ENCODE data around the gene C1orf21.

C1orf21 gene

DNA sequence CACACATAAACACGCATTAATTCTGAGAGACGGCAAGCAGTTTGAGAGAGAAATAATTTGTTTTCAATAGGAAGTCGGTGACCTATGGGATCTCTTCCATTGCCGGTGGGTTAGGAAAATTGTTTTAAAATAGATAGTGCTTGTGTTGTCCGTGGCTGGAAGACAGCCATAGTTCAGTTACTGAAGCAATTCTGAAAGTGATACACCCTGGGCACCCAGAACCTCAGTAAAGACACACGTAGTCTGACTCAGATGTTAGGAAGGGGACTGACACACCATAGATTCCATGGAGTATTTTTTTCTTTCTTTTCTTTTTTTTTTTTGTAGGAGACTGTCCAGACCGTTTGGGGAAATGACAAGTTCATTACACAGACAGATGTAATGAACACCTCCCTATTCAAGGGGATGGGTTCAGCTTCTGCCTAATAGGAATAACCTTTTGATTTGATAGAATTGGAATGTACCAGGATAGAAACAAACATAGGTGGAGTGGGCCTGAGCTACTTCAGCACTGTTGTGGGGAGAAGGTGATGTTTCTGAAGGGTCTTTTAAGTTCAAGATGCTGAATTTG, 1.6 kb downstream of the C1orf21 start:
- peak overlapping the region; percentile 93 for H3K4me2 ChIP-seq (ENCODE audit: low read length)
- peaks cover 18% of the 10 kb centered on the region for H3K79me1 ChIP-seq (ENCODE audit: low read length)
- no peak overlapping the region for H4K12ac ChIP-seq (ENCODE audit: low read depth, low read length)
- H2BK120ac ChIP-seq (ENCODE audit: insufficient read depth, low read length, poor library complexity), result no peak overlapping the region
- H2BK12ac ChIP-seq (ENCODE audit: low read length), result no peak overlapping the region
- H3K9me3 ChIP-seq (ENCODE audit: insufficient read depth, low read depth, low read length), result no peaks in the 10 kb centered on the region
- peak overlapping the region; percentile 30 for H3K9ac ChIP-seq (ENCODE audit: low read length)
- peaks cover 20% of the 10 kb centered on the region for H3K79me2 ChIP-seq (ENCODE audit: control insufficient read depth, insufficient read depth, low read length, poor library complexity)
- no peak overlapping the region for H3K4me3 ChIP-seq (ENCODE audit: low read depth, low read length)
- no peak overlapping the region for H3K23ac ChIP-seq (ENCODE audit: low read length)
- H2AK5ac ChIP-seq (ENCODE audit: low read length), result no peak overlapping the region
- H4K91ac ChIP-seq (ENCODE audit: low read depth, low read length), result no peak overlapping the region
- peaks cover 9 to 13% of the 10 kb centered on the region in 2 experiments for H3K4me1 ChIP-seq (ENCODE audit: control insufficient read depth in 1 of 2, insufficient read depth in 2 of 2, low read length in 2 of 2)
- no peaks in the 10 kb centered on the region for H3K36me3 ChIP-seq (ENCODE audit: control insufficient read depth in 1 of 2, insufficient read depth in 2 of 2, low read length in 2 of 2)
- no peak overlapping the region for H4K8ac ChIP-seq (ENCODE audit: low read depth, low read length)
- WGBS (ENCODE audit: extremely low coverage, insufficient coverage, insufficient read length), result no CpG with 5 or more reads among the region's 7 CpGs
- H2AFZ ChIP-seq (ENCODE audit: insufficient read depth, low read length, poor library complexity), result no peak overlapping the region
- no peak overlapping the region for H3K27ac ChIP-seq (ENCODE audit: low read depth, low read length)
- H3K4ac ChIP-seq (ENCODE audit: low read depth, low read length), result no peak overlapping the region
- H2BK5ac ChIP-seq (ENCODE audit: low read depth, low read length, poor library complexity), result no peak overlapping the region
- no peak overlapping the region for H3K14ac ChIP-seq (ENCODE audit: low read length)
- DNase-seq, result peak; percentile 33 to 66
- H3K18ac ChIP-seq (ENCODE audit: low read length), result no peak overlapping the region
- H3K27me3 ChIP-seq (ENCODE audit: insufficient read depth, low read length), result no peaks in the 10 kb centered on the region

DNA sequence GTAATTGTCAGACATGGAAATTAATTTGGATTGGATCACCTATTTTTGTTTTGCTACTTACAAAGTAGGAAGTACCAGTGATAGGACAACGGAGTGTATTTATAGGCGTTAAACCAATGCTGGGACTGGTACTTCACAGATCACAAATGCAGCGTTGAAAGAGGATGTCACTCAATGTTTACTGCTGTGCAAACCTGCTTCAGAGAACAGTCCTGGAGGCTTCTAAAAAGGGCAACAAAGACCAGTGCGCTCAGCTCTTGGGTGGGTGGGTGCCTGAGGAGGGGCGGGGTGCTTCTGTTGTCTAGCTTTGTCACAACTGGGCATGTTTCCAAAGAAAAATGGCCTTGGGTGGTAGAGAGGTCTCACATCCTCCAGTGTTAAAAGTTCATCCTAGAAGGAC, 2.1 kb downstream of the C1orf21 start:
- H3K14ac ChIP-seq (ENCODE audit: low read length), result no peak overlapping the region
- no peak overlapping the region for H3K23ac ChIP-seq (ENCODE audit: low read length)
- H3K4me1 ChIP-seq (ENCODE audit: control insufficient read depth in 1 of 2, insufficient read depth in 2 of 2, low read length in 2 of 2), result peaks cover 9 to 13% of the 10 kb centered on the region in 2 experiments
- no peaks in the 10 kb centered on the region for H3K36me3 ChIP-seq (ENCODE audit: control insufficient read depth in 1 of 2, insufficient read depth in 2 of 2, low read length in 2 of 2)
- H4K12ac ChIP-seq (ENCODE audit: low read depth, low read length), result no peak overlapping the region
- no peaks in the 10 kb centered on the region for H3K9me3 ChIP-seq (ENCODE audit: insufficient read depth, low read depth, low read length)
- no peak overlapping the region for H2AFZ ChIP-seq (ENCODE audit: insufficient read depth, low read length, poor library complexity)
- no peak overlapping the region for H4K8ac ChIP-seq (ENCODE audit: low read depth, low read length)
- H3K79me1 ChIP-seq (ENCODE audit: low read length), result peaks cover 18% of the 10 kb centered on the region
- no peak for DNase-seq
- H4K91ac ChIP-seq (ENCODE audit: low read depth, low read length), result no peak overlapping the region
- H2BK120ac ChIP-seq (ENCODE audit: insufficient read depth, low read length, poor library complexity), result no peak overlapping the region
- no peak overlapping the region for H2BK5ac ChIP-seq (ENCODE audit: low read depth, low read length, poor library complexity)
- peak overlapping the region; percentile 93 for H3K4me2 ChIP-seq (ENCODE audit: low read length)
- no peaks in the 10 kb centered on the region for H3K27me3 ChIP-seq (ENCODE audit: insufficient read depth, low read length)
- H3K79me2 ChIP-seq (ENCODE audit: control insufficient read depth, insufficient read depth, low read length, poor library complexity), result peaks cover 20% of the 10 kb centered on the region
- no CpG with 5 or more reads among the region's 5 CpGs for WGBS (ENCODE audit: extremely low coverage, insufficient coverage, insufficient read length)
- H2BK12ac ChIP-seq (ENCODE audit: low read length), result no peak overlapping the region
- H3K27ac ChIP-seq (ENCODE audit: low read depth, low read length), result no peak overlapping the region
- H3K9ac ChIP-seq (ENCODE audit: low read length), result no peak overlapping the region
- no peak overlapping the region for H2AK5ac ChIP-seq (ENCODE audit: low read length)
- no peak overlapping the region for H3K18ac ChIP-seq (ENCODE audit: low read length)
- H3K4me3 ChIP-seq (ENCODE audit: low read depth, low read length), result no peak overlapping the region
- peak overlapping the region; percentile 13 for H3K4ac ChIP-seq (ENCODE audit: low read depth, low read length)

DNA sequence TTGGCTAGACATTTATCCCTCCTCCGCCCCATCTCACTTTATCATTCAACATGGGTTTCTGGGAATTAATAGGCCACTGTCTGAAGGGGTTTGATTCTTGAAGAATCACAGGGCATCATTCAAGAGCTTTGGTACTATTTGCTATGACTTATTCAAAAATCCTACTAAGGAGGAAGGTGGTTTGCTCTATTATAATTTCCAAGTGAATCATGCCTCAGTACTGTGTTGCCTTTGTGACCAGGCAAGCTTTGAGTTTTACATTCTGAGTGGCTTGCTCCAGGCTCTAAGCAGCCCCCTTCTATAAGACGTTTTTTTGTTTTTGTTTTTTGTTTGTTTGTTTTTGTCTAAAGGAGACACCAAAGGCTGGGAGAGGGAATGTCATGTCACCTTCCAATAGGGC, 2.6 kb downstream of the C1orf21 start:
- Histone ChIP-seq H3K9me3 (ENCODE audit: insufficient read depth, low read depth, low read length) (no peaks in the 10 kb centered on the region), H3K4me2 (ENCODE audit: low read length) (no peak overlapping the region), H3K4ac (ENCODE audit: low read depth, low read length) (peak overlapping the region; percentile 21), H3K18ac (ENCODE audit: low read length) (no peak overlapping the region), H3K9ac (ENCODE audit: low read length) (no peak overlapping the region), H3K79me2 (ENCODE audit: control insufficient read depth, insufficient read depth, low read length, poor library complexity) (peaks cover 22% of the 10 kb centered on the region), H2BK120ac (ENCODE audit: insufficient read depth, low read length, poor library complexity) (no peak overlapping the region), H3K27me3 (ENCODE audit: insufficient read depth, low read length) (no peaks in the 10 kb centered on the region), H3K27ac (ENCODE audit: low read depth, low read length) (no peak overlapping the region), H4K12ac (ENCODE audit: low read depth, low read length) (no peak overlapping the region), H2AFZ (ENCODE audit: insufficient read depth, low read length, poor library complexity) (no peak overlapping the region), H3K79me1 (ENCODE audit: low read length) (peaks cover 20% of the 10 kb centered on the region), H3K36me3 (ENCODE audit: control insufficient read depth in 1 of 2, insufficient read depth in 2 of 2, low read length in 2 of 2) (no peaks in the 10 kb centered on the region), H3K14ac (ENCODE audit: low read length) (no peak overlapping the region), H3K4me1 (ENCODE audit: control insufficient read depth in 1 of 2, insufficient read depth in 2 of 2, low read length in 2 of 2) (peaks cover 11 to 16% of the 10 kb centered on the region in 2 experiments), H2BK12ac (ENCODE audit: low read length) (no peak overlapping the region), H3K23ac (ENCODE audit: low read length) (no peak overlapping the region), H4K8ac (ENCODE audit: low read depth, low read length) (no peak overlapping the region), H4K91ac (ENCODE audit: low read depth, low read length) (no peak overlapping the region), H2AK5ac (ENCODE audit: low read length) (no peak overlapping the region), H3K4me3 (ENCODE audit: low read depth, low read length) (no peak overlapping the region), H2BK5ac (ENCODE audit: low read depth, low read length, poor library complexity) (no peak overlapping the region)
- no peak for DNase-seq
- no CpG with 5 or more reads among the region's 2 CpGs for WGBS (ENCODE audit: extremely low coverage, insufficient coverage, insufficient read length)

DNA sequence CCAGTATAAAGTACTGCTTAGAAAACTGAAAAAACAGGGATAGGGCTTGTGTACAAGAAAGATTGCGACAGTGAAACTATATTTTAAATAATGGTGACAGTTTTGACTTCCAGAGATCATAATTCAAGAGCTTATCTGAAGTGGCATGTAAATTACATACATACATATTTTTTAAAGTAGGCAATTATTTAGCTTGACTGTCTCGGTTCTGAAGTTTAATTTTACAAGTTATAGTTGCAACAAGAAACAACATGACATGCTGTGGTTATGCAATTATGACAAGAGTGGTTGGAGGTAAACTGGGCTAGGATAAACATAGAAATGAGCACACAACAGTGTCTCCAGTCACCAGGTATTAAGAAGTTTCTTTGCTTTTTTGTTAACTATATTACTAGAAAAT, 4.1 kb downstream of the C1orf21 start:
- Histone ChIP-seq H3K79me1 (ENCODE audit: low read length) (peaks cover 21% of the 10 kb centered on the region), H3K14ac (ENCODE audit: low read length) (no peak overlapping the region), H2AFZ (ENCODE audit: insufficient read depth, low read length, poor library complexity) (no peak overlapping the region), H3K36me3 (ENCODE audit: control insufficient read depth in 1 of 2, insufficient read depth in 2 of 2, low read length in 2 of 2) (no peaks in the 10 kb centered on the region), H3K79me2 (ENCODE audit: control insufficient read depth, insufficient read depth, low read length, poor library complexity) (peaks cover 22% of the 10 kb centered on the region), H4K8ac (ENCODE audit: low read depth, low read length) (no peak overlapping the region), H3K23ac (ENCODE audit: low read length) (no peak overlapping the region), H3K9ac (ENCODE audit: low read length) (no peak overlapping the region), H3K18ac (ENCODE audit: low read length) (no peak overlapping the region), H2AK5ac (ENCODE audit: low read length) (no peak overlapping the region), H3K27ac (ENCODE audit: low read depth, low read length) (no peak overlapping the region), H3K4me2 (ENCODE audit: low read length) (no peak overlapping the region), H3K9me3 (ENCODE audit: insufficient read depth, low read depth, low read length) (no peaks in the 10 kb centered on the region), H4K12ac (ENCODE audit: low read depth, low read length) (no peak overlapping the region), H3K4me1 (ENCODE audit: control insufficient read depth in 1 of 2, insufficient read depth in 2 of 2, low read length in 2 of 2) (peaks cover 10 to 17% of the 10 kb centered on the region in 2 experiments), H2BK5ac (ENCODE audit: low read depth, low read length, poor library complexity) (no peak overlapping the region), H4K91ac (ENCODE audit: low read depth, low read length) (no peak overlapping the region), H2BK120ac (ENCODE audit: insufficient read depth, low read length, poor library complexity) (no peak overlapping the region), H2BK12ac (ENCODE audit: low read length) (no peak overlapping the region), H3K27me3 (ENCODE audit: insufficient read depth, low read length) (no peaks in the 10 kb centered on the region), H3K4me3 (ENCODE audit: low read depth, low read length) (no peak overlapping the region), H3K4ac (ENCODE audit: low read depth, low read length) (no peak overlapping the region)
- peak in 1 of 2 donors; percentile 20 for DNase-seq
- no CpG with 5 or more reads among the region's 2 CpGs for WGBS (ENCODE audit: extremely low coverage, insufficient coverage, insufficient read length)

All from trophoblast cell (in vitro differentiated cells and primary cell).